IPS-18c (cell line): ENCODE results near the gene FAM72D.
"Not testable (repeated sequence)": the region's sequence is repeated elsewhere in the genome, so short reads cannot be mapped to it uniquely, and the experiment has no call there.

Source experiments
- H3K4me3 ChIP-seq: 2 replicates; pipeline ENCODE4 v1.7.0; 2013; ENCODE audit warnings: low read depth, mild to moderate bottlenecking, low read length, moderate library complexity; ENCODE audit not compliant: insufficient read depth
- H3K9me3 ChIP-seq: one replicate; pipeline ENCODE4 v1.6.1; 2013; ENCODE audit warnings: mild to moderate bottlenecking, low read length, moderate library complexity; ENCODE audit not compliant: control insufficient read depth, insufficient read depth

Gene FAM72D

DNA sequence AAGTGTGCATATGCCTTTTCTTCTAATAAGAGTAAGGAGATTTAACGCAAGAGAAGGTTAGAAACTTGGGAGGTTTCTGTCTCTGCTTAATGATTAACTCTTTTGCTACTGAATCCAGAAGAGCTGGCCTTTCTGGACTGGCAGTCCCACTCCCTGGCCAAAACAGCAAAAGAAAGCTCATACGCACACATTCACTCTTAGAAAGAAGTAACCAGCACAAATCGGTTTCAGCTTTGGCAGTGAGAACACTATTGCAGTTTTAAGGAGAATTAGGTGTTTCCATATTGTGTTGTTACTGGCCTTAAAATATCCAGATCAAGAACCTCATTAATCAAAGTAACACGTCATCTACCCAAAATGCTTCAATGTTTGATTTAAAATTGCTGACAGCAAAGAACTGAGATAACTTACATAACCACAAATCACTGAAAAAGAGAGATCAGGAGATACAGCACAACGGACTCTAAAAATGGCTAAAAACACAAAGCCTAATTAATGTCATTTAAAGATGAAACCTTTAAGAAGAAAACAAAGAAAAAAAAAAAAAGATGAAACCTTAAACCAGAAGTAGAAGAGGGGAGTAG, 16.9 kb upstream of the FAM72D start:
- not testable (repeated sequence) for H3K9me3 ChIP-seq

GRCh38 chr1:145079737-145080136, 16.0 kb upstream of the FAM72D start:
- H3K4me3 ChIP-seq, H3K9me3 ChIP-seq: not testable (repeated sequence)

More for the DNA sequence above, 16.9 kb upstream of the FAM72D start:
- not testable (repeated sequence) for H3K4me3 ChIP-seq

DNA sequence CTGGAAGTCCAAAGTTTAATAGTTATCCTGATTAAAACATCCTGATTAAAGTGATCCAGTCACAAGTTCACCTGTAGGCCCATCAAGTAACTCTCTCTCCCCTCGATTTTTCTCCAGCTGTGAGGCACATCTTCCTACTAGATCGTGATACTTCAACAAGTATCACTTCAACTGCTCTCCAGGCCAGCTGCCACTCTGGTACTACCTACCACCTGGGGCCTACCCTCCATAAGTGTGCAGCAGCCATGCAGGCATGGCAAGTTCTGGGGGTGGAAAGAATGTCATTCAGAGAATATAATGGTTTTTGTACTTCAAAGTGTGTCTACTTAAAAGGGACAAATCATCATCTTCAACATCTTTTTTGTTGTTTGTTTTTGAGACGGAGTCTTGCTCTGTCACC, 15.6 kb upstream of the FAM72D start:
- H3K4me3 ChIP-seq, H3K9me3 ChIP-seq: not testable (repeated sequence)

DNA sequence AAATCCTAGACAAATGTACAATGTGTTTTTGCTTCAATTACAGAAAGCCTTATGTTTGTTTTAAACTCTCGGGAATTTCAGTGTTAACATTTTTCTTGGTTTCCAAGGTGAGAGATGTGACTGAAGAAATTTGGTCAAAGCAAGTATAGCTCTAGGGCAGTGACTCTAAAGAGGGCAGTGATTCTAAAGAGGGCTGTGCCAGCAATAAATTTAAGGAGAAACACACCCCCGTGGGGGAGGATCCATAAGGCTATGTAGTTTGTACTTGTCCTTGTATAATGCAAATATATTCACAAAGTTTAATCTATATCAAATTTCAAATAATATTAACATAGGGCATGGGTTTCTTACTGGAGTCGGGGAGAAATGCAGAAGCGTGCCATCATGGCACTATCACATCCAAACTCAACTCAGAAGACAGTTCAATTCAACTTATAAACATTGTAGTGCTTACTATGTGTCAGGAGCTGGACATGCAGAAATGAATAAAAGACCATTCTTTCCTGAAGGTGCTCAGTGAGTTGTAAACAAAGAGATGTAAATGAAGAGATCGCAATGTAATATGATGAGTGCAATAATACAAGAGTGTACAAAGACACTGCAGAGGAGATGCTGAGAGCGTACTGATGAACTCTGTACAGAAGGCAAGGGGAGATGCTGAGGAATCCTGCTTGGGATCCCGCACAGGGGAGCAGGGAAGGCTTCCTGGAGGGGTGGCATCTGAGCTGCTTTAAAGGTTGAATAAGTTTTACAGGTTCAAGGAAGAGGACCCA, 13.1 kb upstream of the FAM72D start:
- not testable (repeated sequence) for H3K4me3 ChIP-seq, H3K9me3 ChIP-seq

GRCh38 chr1:145093517-145094149, 2.1 kb upstream of the FAM72D start:
- not testable (repeated sequence) for H3K9me3 ChIP-seq
- H3K4me3 ChIP-seq: peak overlapping the region; percentile 31; the same call in 1 of the 2 replicates

DNA sequence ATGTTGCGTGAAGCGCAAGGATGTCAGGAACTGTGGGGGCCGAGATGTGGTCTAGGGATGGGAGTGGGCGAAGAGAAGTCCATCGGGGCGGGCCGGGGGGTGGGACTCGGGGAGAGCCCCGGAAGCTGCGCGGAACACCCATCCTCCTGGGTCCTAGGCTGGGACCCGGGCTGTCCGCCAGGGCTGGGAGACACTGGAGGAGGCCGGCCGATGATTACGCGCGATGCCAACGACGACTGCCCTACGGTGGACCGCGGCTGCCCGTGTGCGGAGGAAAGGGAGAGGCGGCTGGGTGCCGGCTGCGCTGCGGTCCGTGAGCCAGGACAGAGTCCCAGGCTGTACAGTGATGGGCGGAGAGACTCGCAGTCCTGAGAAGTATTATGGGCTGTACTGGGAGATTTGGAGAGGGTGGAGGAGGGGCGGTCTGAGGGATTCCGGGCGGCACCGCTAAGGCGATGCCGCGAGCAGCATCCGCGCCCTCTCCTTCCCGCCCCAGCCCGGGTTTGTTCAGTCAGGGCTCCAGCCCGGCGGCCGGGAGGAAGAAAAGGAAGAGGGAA, 1.0 kb upstream of the FAM72D start:
- peak overlapping the region; percentile 28; the same call in 1 of the 2 replicates for H3K4me3 ChIP-seq
- H3K9me3 ChIP-seq: not testable (repeated sequence)

- not testable (repeated sequence) for H3K9me3 ChIP-seq, H3K4me3 ChIP-seq
Measured at GRCh38 chr1:145101725-145102124, 6.0 kb downstream of the FAM72D start.

GRCh38 chr1:145103294-145103693, 7.5 kb downstream of the FAM72D start:
- not testable (repeated sequence) for H3K9me3 ChIP-seq, H3K4me3 ChIP-seq

GRCh38 chr1:145111674-145112073, 15.9 kb downstream of the FAM72D start:
- not testable (repeated sequence) for H3K4me3 ChIP-seq, H3K9me3 ChIP-seq

- H3K4me3 ChIP-seq, H3K9me3 ChIP-seq: not testable (repeated sequence)
Measured at GRCh38 chr1:145112703-145113102, 16.9 kb downstream of the FAM72D start.

- not testable (repeated sequence) for H3K4me3 ChIP-seq, H3K9me3 ChIP-seq
Measured at GRCh38 chr1:145114560-145115057, 18.8 kb downstream of the FAM72D start.

DNA sequence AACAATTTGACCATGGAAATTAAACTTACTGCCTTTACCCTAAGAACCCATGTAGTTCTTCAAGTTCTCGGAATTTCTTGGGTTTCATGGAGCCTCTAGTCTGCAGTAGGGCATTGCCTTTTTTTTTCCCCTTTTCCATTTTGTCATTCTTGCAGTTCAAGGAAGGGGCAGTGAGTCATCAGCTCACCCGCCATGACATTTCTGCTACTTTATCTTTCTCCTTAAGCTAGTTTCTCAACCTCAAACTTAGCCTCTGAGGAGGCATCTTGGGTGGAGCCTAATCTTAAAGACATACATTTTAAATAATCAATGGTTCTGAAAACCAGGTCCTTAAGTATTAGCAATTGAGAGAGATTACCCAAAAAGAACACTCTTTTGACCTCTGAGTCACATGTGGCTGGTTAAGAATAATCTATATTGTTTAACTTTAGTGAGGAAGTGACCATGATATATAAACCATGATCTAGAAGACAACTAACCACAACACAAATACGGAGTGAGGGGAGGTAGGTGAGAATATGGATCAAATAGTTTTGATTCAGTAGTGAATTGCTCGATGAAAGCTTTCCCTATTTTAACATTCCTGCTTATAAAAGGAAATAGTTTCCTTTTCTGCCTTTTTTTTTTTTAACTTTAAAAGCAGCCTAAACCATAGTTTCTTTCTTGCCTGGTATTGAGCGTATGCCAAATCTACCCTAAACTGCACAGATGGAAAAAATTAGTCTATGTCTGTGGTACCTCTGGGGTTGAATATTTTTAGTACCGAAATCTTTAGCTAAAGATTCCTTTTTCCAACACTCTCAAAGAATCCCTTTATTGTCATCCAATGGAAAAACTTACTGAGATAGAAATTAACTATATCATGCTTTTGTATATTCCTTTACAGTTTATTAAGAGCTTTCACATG, 20.1 kb downstream of the FAM72D start:
- not testable (repeated sequence) for H3K9me3 ChIP-seq, H3K4me3 ChIP-seq

DNA sequence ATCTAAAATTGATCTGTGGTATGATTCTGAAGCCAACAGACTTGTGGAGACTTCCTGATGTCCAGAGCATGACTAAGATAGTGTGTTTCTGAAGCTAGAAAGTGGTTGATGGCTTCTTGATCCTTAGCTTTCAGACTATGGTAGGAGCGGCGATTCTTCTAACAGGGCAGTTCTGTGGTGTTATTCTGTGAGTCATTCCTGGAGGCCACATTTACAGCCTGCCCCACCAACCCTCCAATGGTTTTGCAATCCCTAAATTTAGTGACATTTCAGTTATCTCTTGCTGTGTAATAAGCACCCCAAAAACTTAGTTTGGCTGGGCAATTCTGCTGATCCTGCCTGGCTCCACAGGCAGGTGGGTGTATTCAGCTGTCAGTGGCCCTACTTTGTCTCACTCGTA, 24.1 kb downstream of the FAM72D start:
- H3K9me3 ChIP-seq, H3K4me3 ChIP-seq: not testable (repeated sequence)

DNA sequence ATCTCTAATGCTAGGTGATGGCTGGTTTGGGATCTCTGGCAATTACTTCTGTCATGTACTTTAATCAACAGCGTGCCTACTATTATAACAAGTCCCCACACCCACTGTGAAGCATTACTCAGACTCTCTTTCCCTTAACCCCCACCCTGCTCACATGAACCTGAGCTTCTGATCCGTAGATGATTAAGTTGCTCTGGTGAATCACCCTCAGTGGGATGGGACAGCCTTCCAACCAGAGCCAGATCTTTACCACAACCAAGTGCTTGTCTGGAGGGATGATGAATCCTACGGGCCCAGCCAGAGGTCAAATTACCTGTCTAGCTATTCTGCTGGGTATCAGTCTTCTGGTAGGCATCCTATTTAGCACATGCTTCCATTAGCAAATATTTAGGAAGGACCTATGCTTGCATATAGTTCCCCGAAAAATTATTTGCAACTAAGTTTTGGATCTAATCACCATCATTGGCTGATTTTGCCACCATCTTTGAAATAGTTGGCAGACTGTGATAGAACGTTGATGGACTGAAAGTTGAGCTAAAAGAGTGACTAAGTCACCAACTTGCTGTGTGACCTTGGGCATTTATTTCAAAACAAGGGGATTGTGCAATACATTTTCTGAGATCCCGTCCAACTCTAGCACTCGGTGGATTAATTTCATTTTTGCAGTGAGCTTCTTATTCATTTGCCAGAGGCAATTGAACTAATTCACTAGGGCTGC, 26.7 kb downstream of the FAM72D start:
- not testable (repeated sequence) for H3K4me3 ChIP-seq, H3K9me3 ChIP-seq

DNA sequence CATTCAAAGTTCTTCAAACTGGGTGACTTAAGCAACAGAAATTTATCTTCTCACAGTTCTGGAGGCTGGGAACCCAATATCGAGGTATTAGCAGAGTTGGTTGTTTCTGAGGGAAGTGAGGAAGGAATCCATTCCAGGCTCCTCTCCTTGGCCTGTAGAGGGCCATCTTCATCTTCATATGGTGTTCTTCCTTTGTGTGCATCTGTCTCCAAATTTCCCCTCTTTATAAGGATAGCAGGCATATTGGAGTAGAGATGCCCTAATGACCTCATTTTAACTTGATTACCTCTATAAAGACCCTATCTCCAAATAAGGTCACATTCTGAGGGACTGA, 27.3 kb downstream of the FAM72D start:
- not testable (repeated sequence) for H3K4me3 ChIP-seq

GRCh38 chr1:145123992-145124641, 28.3 kb downstream of the FAM72D start:
- not testable (repeated sequence) for H3K9me3 ChIP-seq, H3K4me3 ChIP-seq

More for the DNA sequence above, 27.3 kb downstream of the FAM72D start:
- H3K9me3 ChIP-seq: not testable (repeated sequence)
